Daoy (cell line): ENCODE data around the gene UBAP1L. TPM values are rescaled to one million over a fixed set of nuclear protein-coding genes. Genes with fewer than 3 reads are reported as not detected.
"Not testable (repeated sequence)": the region's sequence is repeated elsewhere in the genome, so short reads cannot be mapped to it uniquely, and the experiment has no call there.

Experiments
- DNase-seq: peaks from one replicate; pipeline ENCODE4 v3.0.0-alpha.2; 2015; ENCODE audit warnings: low read depth
- total RNA-seq: library from RNA; depleted of rRNA; stranded (reverse); fragments of >200 nt; shearing (Covaris generic); gene quantifications from 2 replicates; pipeline ENCODE4 v1.2.3, GENCODE V29; 2014

UBAP1L gene
- total RNA-seq, 1 experiment from 2014 or later, result 0.06 TPM

DNA sequence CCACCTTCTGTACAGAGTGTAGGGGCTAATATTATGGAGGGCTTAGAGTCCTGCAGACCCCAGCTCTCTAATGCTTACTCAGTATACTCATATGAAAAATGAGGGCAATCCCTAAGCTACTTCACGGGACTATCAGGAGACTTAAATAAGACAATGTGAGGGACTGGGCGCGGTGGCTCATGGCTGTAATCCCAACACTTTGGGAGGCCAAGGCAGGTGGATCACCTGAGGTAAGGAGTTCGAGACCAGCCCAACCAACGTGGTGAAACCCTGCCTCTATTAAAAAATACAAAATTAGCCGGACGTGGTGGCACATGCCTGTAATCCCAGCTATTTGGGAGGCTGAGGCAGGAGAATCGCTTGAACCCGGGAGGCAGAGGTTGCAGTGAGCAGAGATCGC is 15.2 kb downstream of the UBAP1L start:
- not testable (repeated sequence) for DNase-seq

DNA sequence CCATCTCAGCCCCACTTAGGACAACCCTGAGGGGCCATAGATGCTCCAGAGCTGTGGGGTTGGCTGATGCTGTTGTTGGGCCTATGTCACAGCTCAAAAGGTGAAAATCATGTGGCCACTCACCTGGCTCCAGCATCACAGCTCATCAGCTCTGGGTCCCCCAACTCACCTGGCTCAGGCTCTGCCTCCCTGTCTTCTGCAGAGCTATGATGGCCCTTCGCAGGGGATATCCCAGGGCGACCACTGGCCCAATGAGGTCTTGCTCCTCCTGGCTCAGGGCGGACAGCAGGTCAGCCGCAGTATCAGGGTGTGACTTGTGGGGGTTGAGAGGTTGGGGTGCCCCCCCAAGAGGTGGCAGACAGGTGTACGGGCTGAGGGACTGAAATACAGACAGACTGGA is 15.7 kb downstream of the UBAP1L start:
- DNase-seq, result no peak

DNA sequence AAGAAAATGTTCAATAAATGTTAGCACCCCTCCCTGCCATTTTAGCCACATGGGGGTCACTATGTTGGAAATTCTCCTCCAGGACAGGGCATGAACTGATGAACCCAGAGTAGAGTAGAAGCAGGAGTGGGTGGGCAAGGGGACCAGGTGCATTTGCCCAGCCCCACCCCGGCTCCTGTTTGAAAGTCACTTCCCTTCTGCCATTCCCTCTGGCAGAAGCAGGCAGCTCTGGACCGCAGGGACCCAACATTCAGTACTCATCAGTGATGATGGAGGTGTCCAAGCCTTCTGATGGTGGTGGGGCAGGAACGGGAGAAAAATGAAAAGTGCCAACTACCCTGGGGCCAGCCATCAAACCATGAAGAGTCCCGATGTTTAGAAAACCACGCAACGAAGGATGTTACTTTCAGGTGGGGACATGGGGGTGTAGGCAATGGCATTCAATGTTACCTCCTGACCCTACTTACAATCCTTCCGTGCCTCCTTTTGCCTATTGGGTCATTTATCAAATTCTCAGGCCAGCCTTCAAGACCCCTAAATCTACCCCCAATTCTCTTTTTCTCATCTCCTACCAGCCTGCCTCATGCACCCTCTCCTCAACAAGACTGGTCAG is 17.2 kb downstream of the UBAP1L start:
- no peak for DNase-seq

DNA sequence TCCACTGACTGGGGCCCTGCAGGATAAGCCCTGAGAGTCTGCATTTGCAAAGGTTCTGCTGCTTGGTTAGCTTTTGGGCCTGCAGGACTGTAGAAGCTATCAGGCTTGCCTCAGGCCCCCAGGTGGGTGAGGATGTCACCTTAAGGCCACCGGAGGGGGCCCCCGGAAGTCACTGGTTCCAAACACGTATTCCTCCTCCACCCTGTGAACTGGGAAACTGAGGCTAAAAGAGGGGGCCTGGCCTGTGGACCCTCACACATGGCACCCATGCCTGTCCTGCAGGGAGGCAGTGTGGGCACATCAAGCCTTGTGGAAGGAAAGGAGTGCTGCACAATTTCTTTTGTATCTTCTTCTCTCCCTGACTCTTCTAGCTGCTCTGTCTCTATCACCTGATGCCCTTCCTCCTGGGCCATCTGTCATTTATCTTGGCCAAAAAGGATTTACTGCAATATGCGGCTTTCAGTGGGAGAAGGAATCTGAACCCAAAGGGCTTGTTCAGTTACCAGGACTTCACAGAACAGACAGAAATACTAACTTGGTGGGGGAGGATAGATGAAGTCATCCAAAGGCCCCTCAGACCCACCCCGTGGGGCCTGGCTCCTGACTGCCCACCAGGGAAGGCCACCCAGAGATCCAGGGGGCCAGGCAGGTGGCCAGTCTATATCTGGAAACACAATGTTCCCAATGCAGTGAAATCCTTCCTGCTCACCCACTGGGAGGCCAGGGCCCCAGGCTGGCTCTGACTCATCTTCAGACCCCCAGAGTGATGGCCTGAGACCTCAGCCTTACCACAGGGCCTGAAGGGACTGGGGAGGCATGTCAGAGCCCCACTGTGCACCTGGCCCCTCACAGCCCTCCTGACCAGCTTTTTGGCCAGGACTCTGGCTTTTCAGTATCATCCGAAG is 18.3 kb downstream of the UBAP1L start:
- DNase-seq, result peak; percentile 18

DNA sequence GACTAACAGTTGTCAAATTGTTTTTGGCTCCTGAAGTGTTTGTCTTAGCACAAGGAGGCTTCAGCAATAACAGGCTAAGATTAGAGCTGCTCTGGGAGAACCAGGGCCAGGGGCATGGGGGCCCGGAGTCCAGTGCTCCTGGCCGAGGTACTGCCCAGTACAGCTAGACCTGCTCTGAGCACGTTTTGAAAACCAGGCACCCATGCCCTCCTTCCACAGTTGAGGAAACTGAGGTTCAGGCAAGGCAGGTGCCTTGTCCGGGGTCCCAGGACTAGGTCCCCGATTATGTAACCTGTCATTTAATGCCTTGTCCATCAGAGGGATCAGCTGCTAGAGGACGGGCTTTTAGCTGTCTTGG is 19.3 kb downstream of the UBAP1L start:
- no peak for DNase-seq

DNA sequence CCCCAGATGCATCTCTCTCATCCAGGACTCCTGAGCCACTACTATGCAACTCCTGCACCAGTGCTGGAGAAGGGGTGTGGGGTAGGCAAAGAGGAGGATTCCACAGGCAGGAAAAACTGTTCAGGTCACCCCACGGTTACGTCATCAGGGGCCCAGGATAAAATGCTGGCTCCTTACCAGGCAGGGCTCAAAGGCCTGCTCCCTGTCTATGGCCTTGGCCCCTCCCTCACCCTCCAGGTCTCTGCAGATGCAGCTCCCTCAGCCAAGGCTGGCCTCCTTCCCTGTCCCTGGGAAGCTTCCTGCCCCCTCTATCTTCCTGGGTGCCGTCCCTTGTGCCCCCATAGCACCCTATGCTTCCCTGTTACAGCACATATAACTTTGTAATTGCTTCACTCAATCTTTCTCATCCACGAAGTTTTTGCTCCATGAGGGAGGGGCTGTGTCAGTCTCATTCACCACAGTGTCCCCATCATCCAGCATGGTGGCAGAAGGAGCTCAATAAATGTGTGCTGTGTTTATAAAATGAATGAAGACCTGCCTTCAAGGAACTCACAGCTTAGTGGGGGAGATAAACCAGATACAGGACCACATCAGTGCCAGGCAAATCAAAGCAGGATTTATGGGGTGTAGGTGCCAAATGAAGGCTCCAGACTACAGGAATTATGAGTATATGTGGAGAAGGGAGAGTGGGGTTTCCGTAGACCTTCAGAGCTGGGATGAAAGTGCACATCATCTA is 19.8 kb downstream of the UBAP1L start:
- DNase-seq, result no peak

DNA sequence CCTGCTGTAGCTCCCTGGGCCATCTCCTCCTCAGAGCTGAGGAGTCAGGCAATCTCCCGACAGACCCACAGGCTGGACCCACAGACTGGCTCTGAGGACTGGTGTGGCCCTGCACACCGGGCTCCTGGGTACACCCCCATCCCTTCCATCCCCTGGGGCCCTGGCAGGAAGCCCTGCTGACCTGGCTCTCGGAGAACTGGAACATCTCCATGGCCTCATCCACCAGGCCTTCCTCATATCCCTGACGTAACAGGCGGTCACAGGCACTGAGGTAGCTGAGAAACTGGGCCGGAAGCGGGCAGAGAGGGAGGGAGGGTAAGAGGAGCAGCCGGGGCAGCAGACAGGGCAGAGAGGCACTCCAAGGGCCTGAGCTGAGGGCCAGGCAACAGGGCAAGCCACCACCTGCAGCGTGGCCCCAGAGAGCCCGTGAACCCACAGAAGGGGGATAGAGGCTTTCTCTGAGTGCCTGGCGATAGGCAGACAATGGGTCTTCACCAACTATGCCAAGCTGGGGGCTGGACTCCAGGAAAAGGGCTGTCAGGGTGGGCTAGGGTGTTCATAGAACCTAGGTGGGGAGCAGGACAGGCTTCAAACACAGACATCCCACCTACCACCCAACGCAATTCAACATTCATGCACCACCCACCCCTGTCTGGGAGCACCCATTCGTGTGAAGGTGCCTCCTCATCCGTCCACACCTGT is 20.6 kb downstream of the UBAP1L start:
- no peak for DNase-seq

DNA sequence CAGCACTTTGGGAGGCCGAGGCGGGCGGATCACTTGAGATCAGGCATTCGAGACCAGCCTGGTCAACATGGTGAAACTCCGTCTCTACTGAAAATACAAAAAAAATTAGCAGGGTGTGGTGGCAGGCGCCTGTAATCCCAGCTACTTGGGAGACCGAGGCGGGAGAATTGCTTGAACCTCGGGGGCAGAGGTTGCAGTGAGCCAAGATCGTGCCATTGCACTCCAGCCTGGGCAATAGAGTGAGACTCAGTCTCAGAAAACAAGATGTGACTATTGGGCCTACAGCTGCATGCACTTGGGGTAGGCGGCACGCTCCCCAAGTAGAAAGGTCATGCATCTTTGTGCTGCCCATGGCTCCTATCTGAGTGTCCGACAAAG is 21.2 kb downstream of the UBAP1L start:
- DNase-seq, result not testable (repeated sequence)

DNA sequence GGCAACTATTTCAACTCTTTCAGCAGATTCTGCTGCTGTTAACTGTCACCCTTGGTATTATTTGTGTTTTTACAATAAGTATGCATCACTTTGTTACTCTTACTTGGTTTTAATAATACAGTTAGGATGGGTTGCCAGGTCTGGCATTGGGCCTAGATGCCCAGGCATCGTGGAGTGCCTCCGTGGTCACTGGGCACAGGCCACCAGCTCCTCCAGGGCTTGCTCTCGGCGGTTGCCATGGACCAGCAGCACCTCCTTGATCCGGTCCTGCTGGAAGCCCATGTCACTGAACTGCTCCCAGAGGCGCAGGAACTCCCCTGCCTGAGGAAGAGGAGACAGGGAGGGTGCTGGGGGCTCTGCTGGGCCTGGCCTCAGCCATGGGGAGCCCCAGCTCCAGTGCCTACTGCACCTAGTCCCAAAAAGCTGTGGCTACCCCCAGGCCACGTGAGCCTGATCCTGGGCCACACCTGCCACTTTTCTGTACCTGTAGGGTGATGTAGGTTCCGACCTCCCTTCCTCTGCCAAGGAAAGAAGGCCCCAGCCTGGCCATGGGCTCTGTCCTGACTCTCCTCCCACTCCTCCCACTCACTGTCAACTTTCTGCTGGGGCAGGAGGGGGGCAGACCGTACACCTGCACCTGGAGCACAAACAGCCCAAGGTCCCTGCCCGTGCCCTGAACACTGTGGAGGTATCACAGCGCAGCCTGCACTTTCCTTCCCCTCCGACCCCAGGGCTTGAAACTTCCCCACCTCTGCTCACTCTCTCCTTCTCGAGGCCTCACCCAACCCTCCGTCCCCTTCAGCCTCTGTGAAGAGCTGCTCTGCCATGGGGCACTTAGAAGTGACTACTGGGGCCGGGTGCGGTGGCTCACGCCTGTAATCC is 21.8 kb downstream of the UBAP1L start:
- no peak for DNase-seq

DNA sequence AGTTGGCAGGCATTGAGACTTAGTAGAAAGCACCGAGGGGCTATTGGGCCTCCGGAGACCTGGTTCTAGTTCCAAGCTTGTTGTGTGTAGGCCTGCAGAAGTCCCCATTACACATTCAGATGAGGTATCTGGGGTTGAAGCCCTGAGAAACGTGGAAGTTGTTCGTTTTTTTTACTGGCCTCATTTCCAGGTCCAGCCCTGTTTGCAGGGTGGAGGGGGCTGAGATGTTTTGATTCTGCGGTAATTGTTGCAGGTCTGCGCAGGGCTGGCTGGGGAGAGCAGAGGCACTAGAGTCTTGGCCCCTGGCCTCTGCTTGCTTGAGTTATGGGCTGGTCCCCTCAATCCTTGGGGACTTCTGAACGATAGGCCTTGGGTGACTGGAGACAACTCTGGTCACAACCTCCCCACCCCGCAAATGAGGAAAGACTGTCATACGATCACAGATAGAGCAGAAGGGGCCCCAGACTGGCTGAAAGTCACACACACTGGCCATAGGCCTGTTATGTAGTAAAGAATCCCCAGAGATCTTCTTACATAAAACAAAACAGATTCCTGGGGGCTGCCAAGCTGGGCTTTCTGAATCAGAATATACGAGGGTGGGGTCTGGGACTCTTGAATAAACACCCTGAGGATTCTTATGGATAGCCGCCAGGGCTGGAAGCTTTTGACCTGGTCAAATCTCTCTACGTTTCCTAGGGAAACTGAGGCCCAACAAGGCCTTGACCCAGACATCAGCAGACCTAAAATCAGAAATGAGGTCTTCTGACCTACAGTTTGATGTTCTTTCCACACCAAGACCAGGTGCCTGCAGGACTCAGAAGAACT is 22.8 kb downstream of the UBAP1L start:
- DNase-seq, result no peak

DNA sequence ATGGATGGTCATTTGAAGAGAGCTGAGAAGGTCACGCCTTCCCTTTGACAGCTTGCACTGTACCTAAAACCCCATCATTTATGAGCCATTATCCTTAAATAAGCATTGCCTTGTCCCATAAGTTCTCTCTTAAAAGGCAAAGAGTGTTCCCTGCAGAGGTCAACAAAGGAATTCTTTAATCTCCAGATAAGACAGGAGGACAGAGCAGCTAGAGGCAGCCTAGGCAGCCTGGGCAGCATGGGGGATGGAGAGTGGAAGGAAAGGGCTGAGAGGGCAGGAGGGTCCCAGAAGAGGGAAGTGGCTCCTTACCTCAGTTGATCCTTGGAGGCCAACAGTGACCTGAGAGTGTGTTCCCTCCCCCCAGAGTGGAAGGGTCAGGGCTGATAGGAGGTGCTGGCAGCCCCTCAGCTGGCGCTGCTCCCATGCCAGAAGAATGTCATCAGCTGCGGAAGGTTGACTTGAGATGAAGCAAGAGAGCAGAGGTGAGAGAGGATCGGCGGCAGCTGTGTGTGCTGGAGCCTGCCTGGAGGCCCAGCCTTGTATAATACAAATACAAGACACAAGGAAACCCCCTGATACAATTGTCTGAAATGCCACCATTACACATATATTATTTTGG is 25.7 kb downstream of the UBAP1L start:
- no peak for DNase-seq

DNA sequence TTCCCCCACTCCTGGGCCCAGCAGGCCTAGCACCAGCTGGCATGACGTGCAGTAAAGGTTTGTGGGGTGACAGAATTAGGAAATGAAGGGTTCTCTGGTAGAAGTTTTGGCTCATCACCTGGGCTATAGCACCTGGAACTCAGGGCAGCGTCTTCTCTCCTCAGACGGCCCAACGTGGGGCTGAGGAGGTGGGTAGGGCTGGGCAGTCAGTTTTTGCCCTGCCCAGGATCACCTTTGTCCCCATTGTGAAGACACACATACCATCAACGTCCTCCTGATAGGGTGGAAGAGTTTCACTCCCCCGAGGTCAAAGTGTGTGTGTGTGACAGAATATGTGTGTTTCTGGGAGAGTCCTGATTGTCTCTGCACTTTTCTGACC is 26.4 kb downstream of the UBAP1L start:
- no peak for DNase-seq

DNA sequence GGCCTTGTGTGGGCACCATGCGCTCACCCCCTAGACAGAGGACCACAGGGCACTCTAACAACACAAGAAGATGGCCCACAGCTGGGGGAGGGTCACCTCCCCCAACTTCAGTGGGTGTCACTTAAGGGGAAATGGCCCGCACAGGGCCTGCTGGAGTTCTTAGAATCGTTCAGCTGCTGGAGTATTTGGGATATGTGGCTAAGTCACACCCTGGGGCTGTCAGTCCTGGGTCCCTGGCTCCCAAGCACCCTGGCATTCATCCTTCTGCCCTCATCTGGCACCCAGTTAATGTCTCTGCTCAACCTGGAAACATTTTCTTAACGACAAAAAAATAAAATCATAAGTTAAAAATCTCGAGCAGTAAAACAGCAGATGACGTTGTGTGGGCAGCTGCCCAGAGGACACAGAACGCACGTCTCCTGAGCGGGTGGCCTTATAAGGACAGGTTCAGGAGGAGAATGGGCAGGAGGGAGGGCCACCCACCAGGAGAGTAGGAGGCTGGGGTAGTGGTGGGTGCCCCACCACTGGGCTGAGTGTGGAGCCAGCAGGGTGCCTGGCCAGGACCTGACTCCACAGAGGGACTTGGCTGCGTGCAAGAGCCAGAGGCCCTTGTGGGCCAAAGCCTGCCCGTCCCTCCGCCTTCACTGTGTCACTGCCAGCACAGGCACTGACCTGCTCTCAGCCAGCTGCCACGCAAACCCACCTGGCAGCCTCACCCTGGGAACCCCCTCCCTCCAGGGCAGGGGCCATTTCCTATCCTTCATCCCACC is 26.9 kb downstream of the UBAP1L start:
- DNase-seq, result no peak

DNA sequence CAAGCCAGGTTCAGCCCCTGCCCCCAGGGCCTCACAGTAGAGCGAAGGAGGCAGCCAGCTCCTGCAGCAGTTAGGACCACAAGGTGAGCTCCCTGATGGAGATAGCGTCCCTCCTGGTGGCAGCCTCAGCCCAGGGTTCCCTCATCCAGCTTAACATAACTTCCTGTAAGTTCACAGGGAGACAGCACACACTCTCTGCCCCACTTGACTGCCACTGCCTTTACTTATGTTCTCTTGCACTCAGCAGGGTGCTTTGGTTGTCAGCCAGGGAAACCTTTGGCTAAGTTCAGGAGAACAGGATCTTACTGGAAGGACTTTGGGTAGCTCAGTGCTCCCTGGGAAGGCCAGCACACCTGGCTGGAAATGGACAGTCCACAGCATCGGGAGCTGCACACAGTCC is 27.6 kb downstream of the UBAP1L start:
- DNase-seq, result no peak

DNA sequence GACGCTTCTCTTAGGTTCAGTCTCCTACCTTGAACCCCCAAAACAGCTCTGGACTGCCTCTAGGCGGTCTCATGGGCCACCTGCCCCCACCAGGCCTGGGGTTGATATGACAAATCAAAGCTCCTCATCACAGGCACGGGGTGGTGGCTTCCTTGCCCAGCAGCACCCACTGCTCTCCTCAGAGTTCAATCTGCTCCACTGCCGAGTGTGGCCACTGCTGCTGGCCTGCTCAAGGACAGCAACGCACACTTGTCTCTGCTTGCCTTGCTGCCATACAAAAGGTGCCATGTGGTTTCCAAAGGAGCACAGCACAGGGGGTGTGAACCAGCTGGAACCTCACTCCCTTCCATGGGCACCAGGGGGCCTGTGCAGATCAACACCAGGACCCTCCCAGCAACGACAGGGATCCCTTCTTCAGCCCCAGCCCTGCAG is 28.3 kb downstream of the UBAP1L start:
- DNase-seq, result no peak

DNA sequence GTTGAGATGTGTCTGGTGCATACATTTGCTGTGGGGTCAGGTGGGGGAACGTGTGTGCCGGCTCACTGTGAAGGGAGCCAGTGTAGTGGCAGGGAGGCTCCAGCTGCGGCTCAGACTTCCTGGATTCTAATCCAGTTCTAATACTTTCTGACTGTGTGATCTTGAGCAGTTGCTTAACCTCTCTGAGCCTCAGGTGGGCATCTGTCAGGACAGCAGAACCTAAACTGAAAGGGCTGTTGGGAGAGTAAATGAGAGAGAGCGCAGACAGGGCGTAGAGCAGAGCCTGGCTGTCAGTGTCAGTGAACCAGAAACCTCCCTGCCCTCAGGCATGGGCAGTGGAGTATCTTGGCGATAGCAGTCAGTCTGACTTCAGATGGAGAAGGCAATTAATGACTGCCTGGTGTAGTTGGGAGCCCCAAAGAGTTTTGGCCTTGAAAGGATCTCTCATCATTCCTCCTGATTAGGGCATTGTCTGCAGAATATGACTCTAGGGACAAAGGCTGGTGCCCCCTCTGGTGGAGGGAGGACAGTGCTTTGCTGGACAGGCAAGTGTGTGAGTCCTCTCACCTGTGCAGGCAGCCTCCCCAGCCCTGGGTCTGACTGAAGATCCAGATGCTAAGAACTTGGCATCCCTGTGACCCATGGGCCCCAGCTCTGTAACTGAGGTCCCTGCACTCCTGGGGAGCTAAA is 28.9 kb downstream of the UBAP1L start:
- peak; percentile 22 for DNase-seq

DNA sequence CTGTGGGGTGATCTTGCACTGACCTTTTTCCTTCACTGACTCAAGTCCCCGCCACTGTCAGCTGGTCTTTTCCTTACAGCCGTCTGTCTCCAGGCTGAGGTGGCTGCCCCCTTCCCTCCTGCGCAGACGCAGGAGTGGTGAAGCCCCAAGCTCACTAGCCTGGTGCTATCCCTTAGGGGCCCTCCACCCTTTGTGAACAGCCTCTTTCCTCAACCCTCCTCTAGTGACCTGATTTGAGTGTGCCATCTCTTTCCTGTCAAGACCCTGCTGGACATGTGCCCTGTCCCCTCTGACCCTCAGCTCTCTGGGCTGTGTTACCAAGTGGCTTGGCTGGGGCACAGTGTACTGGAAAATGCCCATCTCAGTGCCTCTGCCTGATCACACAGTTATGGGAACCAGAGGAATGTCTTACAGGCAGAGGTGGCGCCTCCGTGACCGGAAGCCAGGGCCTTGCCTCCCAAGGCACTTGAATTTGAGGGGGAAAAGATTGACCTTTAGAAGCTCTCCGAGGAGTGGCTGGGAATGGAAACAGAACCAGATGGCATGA is 29.7 kb downstream of the UBAP1L start:
- DNase-seq, result no peak
